Ishikawa (cell line): ENCODE results near the gene TNFRSF9.
A peak's percentile ranks its signal among the peaks of the same experiment; 100 is the strongest.

Experiments used
- CEBPB ChIP-seq: IDR thresholded peaks from 2 replicates; pipeline ENCODE4 v1.6.1; 2012
- CREB1 ChIP-seq: IDR thresholded peaks from 2 replicates; pipeline ENCODE4 v1.6.1; 2012; ENCODE audit warnings: low read depth
- EGR1 ChIP-seq: IDR thresholded peaks from 2 replicates; pipeline ENCODE4 v1.6.1; 2012
- EP300 ChIP-seq: IDR thresholded peaks from 2 replicates; pipeline ENCODE4 v1.6.1; 2012; ENCODE audit warnings: borderline replicate concordance
- FOXM1 ChIP-seq: IDR thresholded peaks from 2 replicates; pipeline ENCODE4 v1.6.1; 2012; ENCODE audit warnings: low read depth, borderline replicate concordance
- NFIC ChIP-seq: IDR thresholded peaks from 2 replicates; pipeline ENCODE4 v1.6.1; 2012
- RAD21 ChIP-seq: IDR thresholded peaks from 2 replicates; pipeline ENCODE4 v1.6.1; 2012; ENCODE audit warnings: low read depth
- TAF1 ChIP-seq: IDR thresholded peaks from 2 replicates; pipeline ENCODE4 v1.6.1; 2012; ENCODE audit warnings: low read depth, mild to moderate bottlenecking
- TCF12 ChIP-seq: IDR thresholded peaks from 2 replicates; pipeline ENCODE4 v1.6.1; 2012; ENCODE audit warnings: low read depth
- TEAD4 ChIP-seq: IDR thresholded peaks from 2 replicates; pipeline ENCODE4 v1.6.1; 2012
- USF1 ChIP-seq: IDR thresholded peaks from 2 replicates; pipeline ENCODE4 v1.6.1; 2012
- YY1 ChIP-seq: IDR thresholded peaks from 2 replicates; pipeline ENCODE4 v1.6.1; 2012; ENCODE audit warnings: low read depth
- ZBTB7A ChIP-seq: IDR thresholded peaks from 2 replicates; pipeline ENCODE4 v1.6.1; 2012; ENCODE audit warnings: low read depth
- TF ChIP-seq, protein P1 (sequence below): IDR thresholded peaks from 2 replicates; pipeline ENCODE4 v1.6.1; 2012; ENCODE audit warnings: low read depth, mild to moderate bottlenecking
- TF ChIP-seq, protein P2 (sequence below): IDR thresholded peaks from 2 replicates; pipeline ENCODE4 v1.6.1; 2012

Gene TNFRSF9

DNA sequence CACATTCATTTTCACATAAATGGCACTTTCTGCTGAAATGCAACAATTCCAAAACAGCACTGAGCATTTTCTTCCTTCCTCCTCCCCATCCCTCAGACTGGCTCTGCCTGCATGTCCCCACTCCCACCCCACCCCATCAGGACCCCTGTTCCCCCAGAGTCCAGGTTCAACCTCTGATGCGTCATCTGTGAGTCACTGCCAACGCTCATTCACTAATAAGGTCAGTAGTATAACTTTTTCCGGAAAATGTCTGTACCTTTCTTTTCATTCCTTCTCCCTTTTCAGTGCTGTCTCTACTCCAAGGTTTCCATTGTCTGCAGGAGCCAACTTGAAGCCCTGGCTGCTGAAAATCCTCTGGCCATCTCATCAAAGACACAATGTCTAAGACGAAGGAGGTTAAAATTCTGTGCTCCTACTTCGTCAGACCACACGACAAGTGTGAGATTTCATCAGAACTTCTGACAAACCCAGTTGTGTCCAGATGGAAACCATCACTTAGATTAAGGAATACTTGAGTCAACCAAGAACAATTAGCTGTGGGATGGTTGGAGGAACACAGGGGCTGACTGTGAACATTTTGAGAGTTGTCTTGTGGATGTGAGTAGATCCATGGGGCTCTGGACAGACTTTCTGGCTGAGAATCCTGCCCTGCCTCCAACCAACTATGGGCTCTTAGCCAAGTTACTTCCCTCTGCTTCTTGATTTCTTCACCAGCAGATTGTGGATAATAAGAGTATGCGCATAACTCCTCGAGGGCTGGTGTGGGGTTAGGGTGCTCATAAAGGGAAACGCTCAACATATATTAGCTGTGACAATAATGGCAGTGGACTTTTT, 52.2 kb downstream of the TNFRSF9 start:
- no peak for TF ChIP-seq TAF1
- TF ChIP-seq RAD21 = no peak
- TF ChIP-seq EGR1 = no peak
- TF ChIP-seq, protein P1, sequence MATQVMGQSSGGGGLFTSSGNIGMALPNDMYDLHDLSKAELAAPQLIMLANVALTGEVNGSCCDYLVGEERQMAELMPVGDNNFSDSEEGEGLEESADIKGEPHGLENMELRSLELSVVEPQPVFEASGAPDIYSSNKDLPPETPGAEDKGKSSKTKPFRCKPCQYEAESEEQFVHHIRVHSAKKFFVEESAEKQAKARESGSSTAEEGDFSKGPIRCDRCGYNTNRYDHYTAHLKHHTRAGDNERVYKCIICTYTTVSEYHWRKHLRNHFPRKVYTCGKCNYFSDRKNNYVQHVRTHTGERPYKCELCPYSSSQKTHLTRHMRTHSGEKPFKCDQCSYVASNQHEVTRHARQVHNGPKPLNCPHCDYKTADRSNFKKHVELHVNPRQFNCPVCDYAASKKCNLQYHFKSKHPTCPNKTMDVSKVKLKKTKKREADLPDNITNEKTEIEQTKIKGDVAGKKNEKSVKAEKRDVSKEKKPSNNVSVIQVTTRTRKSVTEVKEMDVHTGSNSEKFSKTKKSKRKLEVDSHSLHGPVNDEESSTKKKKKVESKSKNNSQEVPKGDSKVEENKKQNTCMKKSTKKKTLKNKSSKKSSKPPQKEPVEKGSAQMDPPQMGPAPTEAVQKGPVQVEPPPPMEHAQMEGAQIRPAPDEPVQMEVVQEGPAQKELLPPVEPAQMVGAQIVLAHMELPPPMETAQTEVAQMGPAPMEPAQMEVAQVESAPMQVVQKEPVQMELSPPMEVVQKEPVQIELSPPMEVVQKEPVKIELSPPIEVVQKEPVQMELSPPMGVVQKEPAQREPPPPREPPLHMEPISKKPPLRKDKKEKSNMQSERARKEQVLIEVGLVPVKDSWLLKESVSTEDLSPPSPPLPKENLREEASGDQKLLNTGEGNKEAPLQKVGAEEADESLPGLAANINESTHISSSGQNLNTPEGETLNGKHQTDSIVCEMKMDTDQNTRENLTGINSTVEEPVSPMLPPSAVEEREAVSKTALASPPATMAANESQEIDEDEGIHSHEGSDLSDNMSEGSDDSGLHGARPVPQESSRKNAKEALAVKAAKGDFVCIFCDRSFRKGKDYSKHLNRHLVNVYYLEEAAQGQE = no peak
- TF ChIP-seq, protein P2, sequence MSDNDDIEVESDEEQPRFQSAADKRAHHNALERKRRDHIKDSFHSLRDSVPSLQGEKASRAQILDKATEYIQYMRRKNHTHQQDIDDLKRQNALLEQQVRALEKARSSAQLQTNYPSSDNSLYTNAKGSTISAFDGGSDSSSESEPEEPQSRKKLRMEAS = no peak
- TF ChIP-seq NFIC = no peak
- no peak for TF ChIP-seq EP300
- no peak for TF ChIP-seq CEBPB
- no peak for TF ChIP-seq ZBTB7A

DNA sequence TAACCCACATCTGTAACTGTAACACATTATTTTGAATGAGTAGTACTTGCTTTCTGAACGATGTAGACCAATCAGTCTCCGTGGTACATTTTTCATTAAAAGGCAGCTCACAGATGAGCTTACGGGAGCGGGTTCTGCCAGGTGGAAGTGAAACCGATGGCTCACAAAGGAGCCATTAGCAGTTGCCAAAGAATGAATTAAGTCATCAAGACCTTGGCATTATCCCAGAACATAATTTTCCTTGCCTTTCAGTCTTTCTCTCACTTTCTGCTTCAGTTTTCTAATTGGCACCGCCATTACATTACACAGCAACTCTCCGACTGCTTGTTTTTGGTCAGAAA, 54.3 kb downstream of the TNFRSF9 start:
- TF ChIP-seq TCF12 = no peak
- TF ChIP-seq, protein P2 = no peak
- TF ChIP-seq USF1 = no peak
- TF ChIP-seq YY1 = no peak
- TF ChIP-seq TEAD4 = no peak
- no peak for TF ChIP-seq CREB1
- TF ChIP-seq EGR1 = no peak
- no peak for TF ChIP-seq CEBPB
- TF ChIP-seq ZBTB7A = no peak
- TF ChIP-seq EP300 = no peak
- TF ChIP-seq FOXM1 = no peak
- TF ChIP-seq TAF1 = no peak
- no peak for TF ChIP-seq NFIC
- no peak for TF ChIP-seq RAD21
- TF ChIP-seq, protein P1 = no peak

DNA sequence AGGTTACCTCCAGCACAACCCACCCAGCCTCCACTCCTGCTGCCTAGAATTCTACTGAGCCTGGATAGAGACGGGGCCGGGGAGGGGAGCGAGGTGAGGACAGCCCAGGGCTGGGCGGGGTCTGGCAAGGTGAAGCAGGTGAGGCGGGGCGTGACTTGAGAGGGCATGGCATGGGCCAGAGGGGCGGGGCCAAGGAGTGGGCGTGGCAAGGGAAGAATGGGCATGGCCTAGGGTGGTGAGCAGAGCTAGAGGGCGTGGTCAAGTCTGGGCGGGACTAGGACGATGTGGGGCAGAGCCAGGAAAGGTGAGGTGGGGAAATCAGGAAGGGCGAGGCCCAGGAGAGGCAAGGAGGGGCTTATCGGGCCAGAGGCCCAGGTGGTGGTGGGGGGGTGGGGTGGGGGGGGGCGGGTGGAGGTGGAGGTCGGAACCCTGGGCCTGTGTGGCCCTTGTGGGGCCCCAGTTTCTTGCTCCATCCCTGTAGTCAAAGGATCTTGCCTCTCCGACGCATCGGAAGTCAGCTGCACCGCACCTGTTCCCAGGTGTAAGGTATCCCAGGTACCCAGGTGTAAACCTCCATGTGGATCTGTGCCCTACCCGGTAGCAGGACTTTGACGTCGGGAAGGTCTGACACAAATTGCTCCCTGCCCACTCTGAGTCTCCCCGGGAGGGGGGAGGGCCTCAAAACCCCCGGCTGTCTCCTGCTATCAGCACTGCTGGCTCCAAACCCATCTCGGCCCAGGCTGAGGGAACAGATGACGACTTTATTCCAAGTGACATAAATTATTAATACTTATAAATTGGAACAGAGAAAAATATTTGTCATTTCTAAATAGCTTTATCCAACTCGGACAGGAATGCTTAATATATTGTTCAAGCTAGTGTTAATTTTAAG, 54.9 kb downstream of the TNFRSF9 start:
- TF ChIP-seq, protein P2 = 0 out of 2 replicates have a peak, but pooled peaks have one; percentile 51
- no peak for TF ChIP-seq EP300

DNA sequence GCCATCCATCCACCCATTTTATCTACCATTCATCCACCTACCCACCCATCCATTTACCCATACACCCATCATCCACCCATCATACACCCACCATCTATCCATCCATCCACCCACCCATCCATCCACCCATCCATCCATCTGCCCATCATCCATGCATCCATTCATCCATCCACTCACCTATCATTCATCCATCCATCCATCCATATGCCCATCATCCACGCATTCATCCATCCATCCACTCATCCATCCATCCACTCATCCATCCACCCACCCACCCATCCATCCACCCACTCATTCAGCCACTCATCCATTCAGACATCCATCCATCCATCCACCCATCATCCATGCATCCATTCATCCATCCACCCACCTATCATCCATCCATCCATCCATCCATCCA, 55.9 kb downstream of the TNFRSF9 start:
- TF ChIP-seq YY1 (no peak), TCF12 (no peak), USF1 (no peak), EP300 (no peak), EGR1 (no peak), CEBPB (no peak), TAF1 (no peak), ZBTB7A (no peak), TEAD4 (no peak), RAD21 (no peak), CREB1 (no peak)
- TF ChIP-seq, protein P1 = no peak
- TF ChIP-seq, protein P2 = no peak
